Activated CD8-positive, alpha-beta memory T cell treated with anti-CD3 and anti-CD28 coated beads, Interleukin-2, amount 50 U/mL, for 48 hours (primary cell): Measurements from ENCODE around the gene NAIF1.
"Not testable (repeated sequence)": the region's sequence is repeated elsewhere in the genome, so short reads cannot be mapped to it uniquely, and the experiment has no call there.

Experiments used
- DNase-seq: peaks from one replicate; pipeline ENCODE4 v3.0.0-alpha.2; 2020

The NAIF1 gene

DNA sequence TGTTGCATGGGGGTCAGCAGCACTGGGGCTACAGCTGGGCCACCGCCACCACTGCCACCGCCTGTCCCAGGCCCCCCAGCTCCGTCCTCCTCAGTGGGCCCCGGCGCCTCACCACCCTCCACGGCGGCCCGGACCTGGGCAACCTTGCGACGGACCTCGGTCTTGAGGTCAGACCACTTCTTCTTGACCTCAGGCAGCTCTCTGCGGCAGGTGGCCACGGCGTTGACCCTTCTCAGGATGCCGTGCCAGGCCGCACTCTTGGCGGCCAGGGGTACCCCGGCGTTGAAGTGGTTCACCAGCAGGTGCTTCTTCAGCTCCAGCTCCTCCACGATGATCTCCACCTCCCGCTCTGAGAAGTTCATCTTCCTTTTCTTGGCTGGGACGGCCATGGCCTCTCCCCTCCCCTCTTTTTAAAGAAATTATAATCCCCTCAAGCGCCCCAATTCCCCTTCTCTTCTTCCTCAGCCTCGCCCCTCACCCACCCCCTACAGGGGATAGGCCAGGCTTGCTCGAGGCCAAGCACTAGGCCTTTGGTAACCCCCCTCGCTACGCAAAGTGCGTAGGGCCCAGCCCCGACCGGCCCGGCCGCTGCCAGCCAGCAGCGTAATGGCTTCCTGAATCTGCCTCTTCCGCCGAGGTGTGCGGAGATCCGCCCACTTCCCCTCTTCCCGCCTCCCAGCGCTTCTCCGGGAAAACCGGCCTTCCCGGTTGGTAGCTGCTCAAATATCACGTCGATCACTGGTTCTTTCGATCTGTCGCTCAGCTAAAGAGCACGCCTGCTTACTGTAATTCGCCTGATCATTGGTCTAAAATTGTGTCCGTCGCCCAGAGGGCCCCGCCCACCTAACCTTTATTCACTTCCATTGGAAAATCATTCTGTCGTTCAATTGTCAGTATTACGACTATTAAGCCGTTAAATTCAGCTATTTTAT lies at the start of gene NAIF1:
TSS of gene NAIF1 (minus strand) at position 608 of the 932 bp plus-strand sequence. CDS start at position 389, 219 bp downstream.
- peak; percentile 99 for DNase-seq

GRCh38 chr9:128116104-128117083 lies 49.3 kb upstream of the NAIF1 start:
- DNase-seq: no peak

GRCh38 chr9:128115187-128116103 lies 48.3 kb upstream of the NAIF1 start:
- DNase-seq: no peak

DNA sequence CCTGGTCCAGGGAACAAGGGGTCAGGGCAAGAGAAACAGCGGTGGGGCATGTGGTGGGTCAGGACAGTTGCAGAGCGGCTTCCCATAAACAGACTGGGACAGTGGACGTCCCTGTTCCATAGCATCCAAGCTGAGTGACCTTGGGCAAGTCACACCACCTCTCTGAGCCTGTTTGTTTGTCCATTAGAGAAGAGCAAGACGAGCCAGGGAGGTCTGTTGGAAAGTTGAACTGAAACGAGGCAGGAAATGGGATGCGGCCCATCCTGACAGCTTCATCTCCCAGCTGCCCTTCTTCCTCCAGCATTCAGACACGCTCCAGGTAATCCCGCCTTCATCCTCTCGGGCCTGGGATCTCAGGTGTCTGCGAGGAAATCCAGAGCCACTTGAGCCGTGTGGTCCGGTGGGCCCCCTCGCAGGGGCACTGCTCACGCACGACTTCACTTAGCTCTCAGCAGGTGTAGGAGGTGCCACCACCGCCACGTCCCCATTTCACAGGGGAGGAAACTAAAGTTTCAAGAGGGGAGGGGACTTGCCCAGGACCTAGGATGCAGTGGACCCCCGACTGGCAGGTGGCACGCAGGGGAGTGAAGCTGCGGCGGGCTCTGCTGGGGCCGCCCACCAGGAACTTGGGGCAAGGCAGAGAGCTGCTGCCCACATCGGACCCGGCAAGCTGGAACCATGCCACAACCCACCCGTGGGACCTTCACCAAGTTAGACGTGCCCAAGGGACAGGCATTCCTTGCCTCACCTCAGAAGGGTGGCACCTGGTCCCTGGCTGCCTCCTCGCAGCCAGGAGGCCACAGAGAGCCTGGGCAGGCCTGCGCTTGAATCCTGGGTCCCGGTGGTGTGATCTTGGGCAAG lies 47.4 kb upstream of the NAIF1 start:
- no peak for DNase-seq

DNA sequence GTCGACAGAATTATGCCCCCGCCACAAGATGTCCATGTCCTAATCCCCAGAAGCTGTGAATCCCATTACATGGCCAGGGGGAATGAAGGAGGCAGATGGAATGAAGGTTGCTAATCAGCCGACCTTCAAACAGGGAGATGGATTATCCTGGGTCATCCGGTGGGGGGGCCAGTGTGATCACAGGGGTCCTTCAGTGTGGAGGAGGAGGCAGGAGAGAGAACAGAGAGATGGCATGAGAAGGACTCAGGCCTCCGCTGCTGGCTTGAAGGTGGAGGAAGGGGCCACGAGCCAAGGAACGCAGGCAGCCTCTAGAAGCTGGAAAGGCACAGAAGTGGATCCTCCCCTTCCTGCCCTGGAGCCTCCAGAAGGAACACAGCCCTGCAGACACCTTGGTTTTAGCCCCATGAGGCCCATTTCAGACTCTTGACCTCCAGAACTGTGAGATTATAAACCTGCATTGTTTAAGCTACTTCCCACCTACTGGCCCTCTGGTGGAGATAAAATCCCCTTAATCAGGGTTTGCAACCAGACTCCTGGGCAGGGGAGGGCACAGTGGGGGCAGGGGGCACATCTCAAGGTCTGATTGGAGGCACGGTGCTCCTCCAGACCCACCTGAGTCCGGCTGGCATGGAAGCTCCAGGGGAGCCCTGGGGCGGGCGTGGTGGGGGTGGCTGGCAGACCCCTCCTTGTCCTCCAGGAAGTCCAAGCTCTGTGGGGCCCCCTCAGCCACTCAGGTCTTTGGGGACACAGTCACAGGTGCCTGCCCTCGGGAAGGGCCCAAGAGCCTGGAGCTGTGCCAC lies 46.6 kb upstream of the NAIF1 start:
- DNase-seq: no peak

DNA sequence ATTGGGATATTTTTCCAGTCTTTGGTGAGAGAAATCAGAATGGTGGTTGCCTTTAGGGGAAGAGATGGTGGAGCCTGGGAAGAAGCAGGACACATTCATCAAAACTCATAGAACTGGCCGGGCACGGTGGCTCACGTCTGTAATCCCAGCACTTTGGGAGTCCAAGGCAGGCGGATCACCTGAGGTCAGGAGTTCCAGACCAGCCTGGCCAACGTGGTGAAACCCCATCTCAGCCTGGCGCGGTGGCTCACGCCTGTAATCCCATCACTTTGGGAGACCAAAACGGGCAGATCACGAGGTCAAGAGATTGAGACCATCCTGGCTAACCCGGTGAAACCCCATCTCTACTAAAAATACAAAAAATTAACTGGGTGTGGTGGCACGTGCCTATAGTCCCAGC lies 44.6 kb upstream of the NAIF1 start:
- DNase-seq: not testable (repeated sequence)

DNA sequence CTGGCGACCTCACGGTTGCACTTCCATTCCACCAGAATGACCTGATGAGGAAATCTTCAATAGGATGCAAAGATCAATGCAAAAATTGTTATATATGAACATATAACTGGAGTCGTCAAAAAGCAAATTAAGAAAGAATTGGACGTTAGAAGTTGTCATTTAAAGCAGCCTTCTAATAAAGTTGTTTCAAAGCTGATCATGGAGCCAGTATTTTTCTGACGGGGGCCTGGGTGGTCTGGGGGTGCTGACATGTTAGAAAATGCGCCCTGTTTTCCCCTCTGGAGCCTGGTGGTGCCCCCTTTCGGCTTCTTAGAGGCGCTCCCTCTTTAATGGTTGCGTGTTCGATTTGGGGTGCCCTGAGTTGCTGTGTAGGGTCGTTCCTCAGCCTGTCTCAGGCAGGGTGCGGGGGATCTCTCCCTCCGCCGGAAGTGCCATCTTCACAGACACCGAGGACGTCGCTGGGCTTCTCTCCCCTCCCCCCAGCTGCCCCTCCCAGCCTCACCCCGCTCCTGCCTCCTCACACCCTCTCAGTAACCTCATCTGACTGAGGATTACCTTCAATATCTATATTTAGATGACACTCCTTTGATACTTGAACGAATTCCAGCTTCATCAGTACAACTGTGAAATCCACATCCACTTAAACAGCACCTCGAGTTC lies 42.1 kb upstream of the NAIF1 start:
- DNase-seq: no peak

DNA sequence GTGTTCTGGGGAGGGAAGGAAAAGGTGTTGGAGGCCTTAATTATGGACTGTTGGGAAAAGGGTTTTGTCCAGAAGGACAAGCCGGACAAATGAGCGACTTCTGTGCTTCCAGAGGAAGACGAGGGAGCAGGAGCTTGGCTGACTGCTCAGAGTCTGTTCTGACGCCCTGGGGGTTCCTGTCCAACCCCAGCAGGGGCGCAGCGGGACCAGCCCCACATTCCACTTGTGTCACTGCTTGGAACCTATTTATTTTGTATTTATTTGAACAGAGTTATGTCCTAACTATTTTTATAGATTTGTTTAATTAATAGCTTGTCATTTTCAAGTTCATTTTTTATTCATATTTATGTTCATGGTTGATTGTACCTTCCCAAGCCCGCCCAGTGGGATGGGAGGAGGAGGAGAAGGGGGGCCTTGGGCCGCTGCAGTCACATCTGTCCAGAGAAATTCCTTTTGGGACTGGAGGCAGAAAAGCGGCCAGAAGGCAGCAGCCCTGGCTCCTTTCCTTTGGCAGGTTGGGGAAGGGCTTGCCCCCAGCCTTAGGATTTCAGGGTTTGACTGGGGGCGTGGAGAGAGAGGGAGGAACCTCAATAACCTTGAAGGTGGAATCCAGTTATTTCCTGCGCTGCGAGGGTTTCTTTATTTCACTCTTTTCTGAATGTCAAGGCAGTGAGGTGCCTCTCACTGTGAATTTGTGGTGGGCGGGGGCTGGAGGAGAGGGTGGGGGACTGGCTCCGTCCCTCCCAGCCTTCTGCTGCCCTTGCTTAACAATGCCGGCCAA lies 41.3 kb upstream of the NAIF1 start:
- no peak for DNase-seq

DNA sequence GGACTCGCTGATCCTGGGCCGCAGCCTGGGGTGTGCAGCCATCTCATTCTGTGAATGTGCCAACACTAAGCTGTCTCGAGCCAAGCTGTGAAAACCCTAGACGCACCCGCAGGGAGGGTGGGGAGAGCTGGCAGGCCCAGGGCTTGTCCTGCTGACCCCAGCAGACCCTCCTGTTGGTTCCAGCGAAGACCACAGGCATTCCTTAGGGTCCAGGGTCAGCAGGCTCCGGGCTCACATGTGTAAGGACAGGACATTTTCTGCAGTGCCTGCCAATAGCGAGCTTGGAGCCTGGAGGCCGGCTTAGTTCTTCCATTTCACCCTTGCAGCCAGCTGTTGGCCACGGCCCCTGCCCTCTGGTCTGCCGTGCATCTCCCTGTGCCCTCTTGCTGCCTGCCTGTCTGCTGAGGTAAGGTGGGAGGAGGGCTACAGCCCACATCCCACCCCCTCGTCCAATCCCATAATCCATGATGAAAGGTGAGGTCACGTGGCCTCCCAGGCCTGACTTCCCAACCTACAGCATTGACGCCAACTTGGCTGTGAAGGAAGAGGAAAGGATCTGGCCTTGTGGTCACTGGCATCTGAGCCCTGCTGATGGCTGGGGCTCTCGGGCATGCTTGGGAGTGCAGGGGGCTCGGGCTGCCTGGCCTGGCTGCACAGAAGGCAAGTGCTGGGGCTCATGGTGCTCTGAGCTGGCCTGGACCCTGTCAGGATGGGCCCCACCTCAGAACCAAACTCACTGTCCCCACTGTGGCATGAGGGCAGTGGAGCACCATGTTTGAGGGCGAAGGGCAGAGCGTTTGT lies 40.5 kb upstream of the NAIF1 start:
- no peak for DNase-seq

DNA sequence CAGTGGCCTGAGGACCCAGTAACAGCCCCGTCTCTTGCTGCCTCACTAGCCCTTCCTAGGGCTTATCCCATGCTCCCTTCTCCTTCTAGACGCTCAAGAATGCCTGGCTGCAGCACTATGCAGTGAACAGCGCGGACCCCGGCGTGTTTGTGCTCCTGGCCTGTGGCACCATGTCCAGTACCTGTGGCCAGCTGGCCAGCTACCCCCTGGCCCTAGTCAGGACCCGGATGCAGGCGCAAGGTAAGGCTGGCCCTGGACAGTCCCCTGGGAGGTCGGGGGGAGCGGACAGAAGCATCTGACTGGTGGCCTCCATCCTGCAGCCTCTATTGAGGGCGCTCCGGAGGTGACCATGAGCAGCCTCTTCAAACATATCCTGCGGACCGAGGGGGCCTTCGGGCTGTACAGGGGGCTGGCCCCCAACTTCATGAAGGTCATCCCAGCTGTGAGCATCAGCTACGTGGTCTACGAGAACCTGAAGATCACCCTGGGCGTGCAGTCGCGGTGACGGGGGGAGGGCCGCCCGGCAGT lies 39.9 kb upstream of the NAIF1 start:
- DNase-seq: no peak

- DNase-seq: no peak
These were observed 39.2 kb upstream of the NAIF1 start for GRCh38 chr9:128106181-128106939.

GRCh38 chr9:128105538-128106175 lies 38.5 kb upstream of the NAIF1 start:
- DNase-seq: no peak

- no peak for DNase-seq
These were observed 37.1 kb upstream of the NAIF1 start for GRCh38 chr9:128104171-128104618.

- no peak for DNase-seq
These were observed 36.5 kb upstream of the NAIF1 start for GRCh38 chr9:128103589-128103962.

GRCh38 chr9:128102861-128103588 lies 35.9 kb upstream of the NAIF1 start:
- DNase-seq: no peak

DNA sequence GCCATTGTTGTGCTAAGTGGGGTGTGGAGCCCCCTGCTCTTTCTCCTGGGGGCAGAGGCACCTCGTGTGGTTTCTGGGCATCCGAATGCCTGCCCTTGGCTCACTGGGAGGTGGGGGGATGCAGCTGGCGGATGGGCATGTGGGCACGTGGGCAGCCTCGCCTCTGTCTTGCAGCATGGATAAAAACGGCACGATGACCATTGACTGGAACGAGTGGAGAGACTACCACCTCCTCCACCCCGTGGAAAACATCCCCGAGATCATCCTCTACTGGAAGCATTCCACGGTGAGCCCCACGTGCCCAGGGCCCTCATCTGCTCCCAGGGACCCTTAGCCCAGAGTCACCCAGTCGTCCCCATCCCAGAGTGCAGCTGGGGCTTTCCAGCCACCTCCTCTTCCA lies 35.1 kb upstream of the NAIF1 start:
- no peak for DNase-seq
